ENCODE measurements around the gene AKR1C8.
"Not testable (repeated sequence)": the region's sequence is repeated elsewhere in the genome, so short reads cannot be mapped to it uniquely, and the experiment has no call there.

Gene AKR1C8

GRCh38 chr10:5184987-5185775 is at the start of gene AKR1C8:
TSS of gene AKR1C8 (minus strand) at chr10:5185150. CDS start at chr10:5185104, 46 bp downstream.
- no peak for DNase-seq

DNA sequence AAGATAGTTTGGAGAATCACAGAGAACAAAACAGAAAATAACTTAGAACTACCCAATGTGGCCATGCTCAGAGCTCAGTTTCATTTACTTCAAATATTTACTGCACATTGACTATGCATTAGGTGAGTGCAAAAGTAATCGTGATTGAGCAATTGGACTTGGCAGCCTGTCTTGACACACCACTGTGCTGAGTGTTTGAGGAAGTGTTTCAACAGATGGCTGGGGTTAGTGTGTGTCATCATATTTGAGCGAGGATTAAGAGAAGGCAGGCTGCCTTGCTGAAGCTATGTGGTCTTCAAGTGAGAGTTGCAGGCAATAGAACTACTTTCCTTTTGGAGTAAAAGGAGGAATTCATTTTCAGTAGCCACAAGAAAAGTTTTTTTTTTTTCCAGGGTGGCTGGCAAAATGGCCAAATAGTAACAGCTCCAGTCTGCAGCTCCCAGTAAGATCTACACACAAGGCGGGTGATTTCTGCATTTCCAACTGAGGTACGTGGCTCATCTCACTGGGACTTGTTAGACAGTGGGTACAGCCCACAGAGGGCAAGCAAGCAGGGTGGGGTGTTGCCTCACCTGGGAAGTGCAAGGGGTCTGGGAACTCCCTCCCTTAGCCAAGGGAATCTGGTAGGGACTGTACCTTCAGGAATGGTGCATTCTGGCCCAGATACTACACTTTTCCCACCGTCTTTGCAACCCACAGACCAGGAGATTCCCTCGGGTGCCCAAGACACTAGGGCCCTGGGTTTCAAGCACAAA is 49.3 kb upstream of the AKR1C8 start:
- no peak for DNase-seq

GRCh38 chr10:5233324-5233723 is 48.4 kb upstream of the AKR1C8 start:
- DNase-seq = no peak

DNA sequence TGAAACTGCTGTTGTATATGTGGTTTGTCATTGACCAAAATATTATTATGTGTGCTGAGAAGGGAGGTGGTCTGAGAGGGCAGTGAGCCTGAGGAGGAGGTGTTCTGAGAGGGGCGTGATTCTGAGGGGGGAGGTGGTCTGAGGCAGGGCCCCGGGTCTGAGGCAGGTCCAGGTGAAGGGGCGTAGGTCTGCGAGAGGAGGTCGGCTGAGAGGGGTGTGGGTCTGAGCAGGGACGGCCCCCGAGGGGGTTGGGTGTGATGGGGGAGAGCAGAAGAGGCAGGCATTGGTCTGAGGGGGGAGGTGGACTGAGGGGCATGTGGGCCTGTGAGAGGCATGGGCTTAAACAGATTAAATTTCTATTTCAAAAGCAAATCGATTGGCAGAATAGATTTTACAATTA is 44.1 kb upstream of the AKR1C8 start:
- DNase-seq = no peak

- not testable (repeated sequence) for DNase-seq
These were observed 38.0 kb upstream of the AKR1C8 start for GRCh38 chr10:5222942-5223341.

DNA sequence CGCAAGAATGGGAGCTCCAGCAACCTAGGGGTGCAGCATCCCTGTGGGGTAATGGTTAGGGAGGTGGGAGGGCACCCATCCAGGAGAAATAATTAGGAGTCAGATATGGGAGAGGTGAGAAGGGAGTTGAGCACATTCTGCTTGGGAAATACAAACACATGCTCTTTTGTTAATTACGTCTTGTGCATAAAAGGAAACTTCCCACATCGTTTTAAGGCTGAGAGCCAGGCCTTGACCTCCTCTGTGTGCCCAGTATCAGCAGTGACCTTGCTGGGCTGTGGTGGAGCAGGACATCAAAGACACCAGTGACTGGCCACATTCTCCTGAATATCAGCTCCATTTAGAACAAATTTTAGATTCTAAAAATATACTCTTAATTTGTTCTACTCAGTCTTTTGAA is 34.3 kb upstream of the AKR1C8 start:
- no peak for DNase-seq

- DNase-seq = no peak
These were observed 31.9 kb upstream of the AKR1C8 start for GRCh38 chr10:5216801-5217200.

DNA sequence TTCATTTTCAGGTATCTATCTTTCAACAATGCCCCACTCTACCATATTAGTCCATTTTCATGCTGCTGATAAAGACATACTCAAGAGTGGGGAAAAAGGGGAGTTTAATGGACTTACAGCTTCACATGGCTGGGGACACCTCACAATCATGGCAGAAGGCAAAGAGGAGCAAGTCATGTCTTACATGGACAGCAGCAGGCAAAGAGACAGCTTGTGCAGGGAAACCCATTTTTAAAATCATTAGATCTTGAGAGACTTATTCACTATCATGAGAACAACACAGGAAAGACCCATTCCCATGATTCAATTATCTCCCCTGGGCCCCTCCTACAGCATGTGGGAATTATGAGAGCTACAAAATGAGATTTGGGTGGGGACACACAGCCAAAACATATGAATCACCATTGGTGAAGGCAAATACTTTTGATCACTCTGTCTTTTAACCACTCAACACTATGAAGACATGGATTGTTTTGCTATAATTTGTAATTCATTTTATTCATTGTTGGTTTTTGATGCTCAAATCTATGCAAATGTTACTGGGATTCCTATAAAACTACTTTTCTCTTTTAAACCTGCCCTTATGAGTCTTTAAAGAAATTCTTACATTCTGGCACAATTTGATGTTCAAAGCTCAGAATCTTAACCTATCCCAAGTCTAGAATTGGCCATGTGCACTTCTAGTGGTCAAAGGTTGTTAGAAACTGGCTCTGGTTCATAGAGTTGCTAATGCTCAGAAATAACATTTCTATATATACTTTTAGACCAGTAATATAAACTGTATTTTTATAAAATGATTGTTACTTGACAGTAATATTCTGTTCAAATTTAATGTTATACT is 27.0 kb upstream of the AKR1C8 start:
- no peak for DNase-seq

GRCh38 chr10:5210261-5210660 is 25.3 kb upstream of the AKR1C8 start:
- not testable (repeated sequence) for DNase-seq

GRCh38 chr10:5209776-5210175 is 24.8 kb upstream of the AKR1C8 start:
- not testable (repeated sequence) for DNase-seq

DNA sequence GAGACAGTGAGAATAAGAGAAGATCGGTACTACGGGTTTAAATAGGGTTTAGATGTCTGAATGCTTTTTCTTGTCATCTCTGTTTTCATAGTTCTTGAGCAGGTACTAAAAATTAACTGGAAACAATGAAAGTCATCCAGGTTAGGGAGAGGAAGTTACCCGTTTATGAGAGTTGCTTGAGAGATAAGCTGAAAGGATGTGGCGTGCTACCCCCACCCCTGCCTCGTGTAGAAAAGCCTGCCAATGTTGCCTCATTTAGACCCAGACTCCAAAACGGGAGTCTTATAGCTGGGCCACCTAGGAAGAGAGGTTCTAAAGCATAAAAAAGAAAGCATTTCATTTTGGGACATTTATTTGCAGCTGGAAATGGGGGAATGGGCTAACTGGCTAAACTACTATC is 21.8 kb upstream of the AKR1C8 start:
- DNase-seq = no peak

DNA sequence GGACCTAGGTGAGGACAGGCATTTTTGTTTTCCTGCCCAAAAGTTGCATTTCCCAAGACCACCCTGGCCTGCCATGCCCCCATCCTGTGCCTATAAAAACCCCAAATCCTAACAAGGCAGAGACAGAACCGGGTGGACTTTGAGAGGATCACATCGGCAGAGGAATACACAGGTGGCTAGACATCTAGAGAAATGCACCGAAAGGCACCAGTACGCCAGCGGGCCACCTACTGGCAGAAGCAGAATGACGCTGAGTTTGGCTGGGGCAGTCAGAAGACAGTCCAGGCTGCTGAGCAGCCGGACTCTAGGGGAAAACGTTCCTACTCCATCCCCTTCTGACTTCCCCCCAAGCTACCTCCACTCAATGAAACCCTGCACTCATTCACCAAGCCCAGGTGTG is 14.4 kb upstream of the AKR1C8 start:
- no peak for DNase-seq

DNA sequence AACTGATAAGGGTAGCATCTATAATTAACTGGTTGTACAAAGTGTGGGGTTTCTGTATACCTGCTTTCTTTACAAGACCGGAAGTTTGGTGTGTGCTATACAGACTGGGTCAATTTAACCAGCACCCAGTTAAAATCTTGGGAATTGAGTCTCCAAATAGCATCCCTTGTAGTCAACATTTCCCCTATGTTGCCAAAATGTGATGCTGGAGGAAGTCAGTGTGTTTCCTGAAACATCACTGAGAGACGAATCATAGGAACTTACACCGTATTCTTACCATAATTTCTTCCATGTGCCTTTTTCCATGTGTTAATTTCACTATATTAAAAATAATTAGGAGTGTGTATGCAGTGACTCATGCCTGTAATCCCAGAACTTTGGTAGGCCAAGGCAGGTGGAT is 13.4 kb upstream of the AKR1C8 start:
- no peak for DNase-seq

GRCh38 chr10:5196702-5197113 is 11.8 kb upstream of the AKR1C8 start, which contains the start of gene AKR1C4:
TSS of gene AKR1C4 (plus strand) at chr10:5196837. CDS start at chr10:5196868, 31 bp downstream.
- DNase-seq = no peak

DNA sequence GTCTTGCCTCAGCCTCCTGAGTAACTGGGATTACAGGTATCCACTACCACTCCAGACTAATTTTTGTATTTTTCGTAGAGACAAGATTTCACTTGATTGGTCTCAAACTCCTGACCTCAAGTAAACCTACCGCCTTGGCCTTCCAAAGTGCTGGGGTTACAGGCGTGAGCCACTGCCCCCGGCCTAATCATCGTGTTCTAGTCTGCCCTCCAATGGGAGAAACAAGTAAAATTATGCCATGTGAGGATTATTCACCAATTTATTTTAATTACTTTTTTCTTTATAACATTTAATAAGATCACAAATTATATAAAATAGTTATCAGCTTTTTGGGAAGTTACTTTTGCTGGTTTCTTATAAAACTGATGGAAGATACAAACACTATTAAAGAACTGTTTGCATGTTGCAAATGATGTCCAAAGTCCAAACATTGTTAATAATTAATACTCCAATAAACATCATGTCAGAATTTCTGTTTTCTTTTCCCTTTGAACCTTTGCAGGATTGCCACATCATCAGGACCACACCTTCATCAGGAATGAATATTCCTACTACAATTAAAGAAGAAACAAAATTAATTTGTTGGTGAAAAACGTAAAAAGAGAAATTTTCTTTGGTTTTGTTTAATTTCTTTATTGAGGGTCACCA is 10.9 kb upstream of the AKR1C8 start:
- no peak for DNase-seq

DNA sequence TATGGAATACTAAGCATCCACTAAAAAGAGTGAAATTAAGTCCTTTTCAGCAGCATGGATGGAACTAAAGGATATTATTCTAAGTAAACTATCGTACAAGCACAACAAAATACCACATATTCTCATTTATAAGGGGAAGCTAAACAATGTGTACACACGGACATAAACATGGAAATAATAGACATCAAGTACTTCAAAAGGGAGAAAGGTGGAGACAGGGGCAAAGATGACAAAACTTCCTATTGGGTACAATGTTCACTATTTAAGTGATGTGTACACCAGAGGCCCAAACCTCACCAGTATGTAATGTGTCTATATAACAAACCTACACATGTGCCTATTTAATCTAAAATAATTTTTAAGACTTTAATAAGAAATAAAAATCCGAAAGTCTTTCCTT is 9.5 kb upstream of the AKR1C8 start:
- no peak for DNase-seq

DNA sequence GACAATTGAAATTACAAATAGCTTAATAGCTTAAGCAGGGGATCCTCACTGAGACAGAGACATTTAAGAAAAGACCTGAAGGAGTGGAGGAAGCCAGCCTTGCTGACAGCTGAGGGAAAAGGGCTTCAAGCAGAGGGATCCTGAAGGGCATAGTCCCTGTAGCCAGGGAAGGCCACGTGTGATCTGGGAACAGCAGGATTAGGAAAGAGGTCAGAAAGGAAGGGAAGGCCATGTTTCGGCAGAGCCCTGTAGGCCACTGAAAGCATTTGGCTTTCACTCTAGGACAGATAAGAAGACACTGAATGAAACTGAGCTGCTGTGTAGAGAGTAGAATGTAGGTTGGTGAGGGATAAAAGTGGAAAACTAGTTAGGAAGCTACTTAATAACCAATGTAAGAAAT is 3.4 kb upstream of the AKR1C8 start:
- DNase-seq = no peak

GRCh38 chr10:5187867-5188266 is 2.9 kb upstream of the AKR1C8 start:
- DNase-seq = no peak

DNA sequence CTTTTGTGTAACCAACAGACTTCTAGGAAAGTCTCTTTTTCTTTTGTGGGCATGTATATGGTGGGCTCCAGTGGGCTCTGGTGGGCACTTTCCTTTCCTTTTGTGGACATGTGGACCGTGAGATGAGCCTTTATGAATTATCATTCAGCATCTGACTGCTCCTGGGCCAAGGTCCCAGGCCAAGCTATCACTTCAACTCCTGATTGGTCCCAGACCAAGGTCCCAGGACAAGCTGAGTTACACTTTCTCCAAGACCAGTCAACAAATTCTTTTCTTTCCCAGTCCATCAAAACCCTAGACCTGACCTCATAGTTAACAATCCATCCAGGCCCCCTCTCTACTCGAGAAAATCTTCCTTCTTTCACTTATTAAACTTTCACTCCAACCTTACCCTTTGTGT is 1.0 kb downstream of the AKR1C8 start:
- no peak for DNase-seq

DNA sequence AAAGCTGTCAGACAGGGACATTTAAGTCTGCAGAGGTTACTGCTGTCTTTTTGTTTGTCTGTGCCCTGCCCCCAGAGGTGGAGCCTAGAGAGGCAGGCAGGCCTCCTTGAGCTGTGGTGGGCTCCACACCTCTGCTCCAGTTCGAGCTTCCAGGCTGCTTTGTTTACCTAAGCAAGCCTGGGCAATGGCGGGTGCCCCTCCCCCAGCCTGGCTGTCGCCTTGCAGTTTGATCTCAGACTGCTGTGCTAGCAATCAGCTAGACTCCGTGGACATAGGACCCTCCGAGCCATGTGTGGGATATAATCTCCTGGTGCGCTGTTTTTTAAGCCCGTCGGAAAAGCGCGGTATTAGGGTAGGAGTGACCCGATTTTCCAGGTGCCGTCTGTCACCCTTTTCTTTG is 4.4 kb downstream of the AKR1C8 start:
- DNase-seq = not testable (repeated sequence)

DNA sequence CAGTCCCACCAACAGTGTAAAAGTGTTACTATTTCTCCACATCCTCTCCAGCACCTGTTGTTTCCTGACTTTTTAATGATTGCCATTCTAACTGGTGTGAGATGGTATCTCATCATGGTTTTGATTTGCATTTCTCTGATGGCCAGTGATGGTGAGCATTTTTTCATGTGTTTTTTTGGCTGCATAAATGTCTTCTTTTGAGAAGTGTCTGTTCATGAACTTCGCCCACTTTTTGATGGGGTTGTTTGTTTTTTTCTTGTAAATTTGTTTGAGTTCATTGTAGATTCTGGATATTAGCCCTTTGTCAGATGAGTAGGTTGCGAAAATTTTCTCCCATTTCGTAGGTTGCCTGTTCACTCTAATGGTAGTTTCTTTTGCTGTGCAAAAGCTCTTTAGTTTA is 9.4 kb downstream of the AKR1C8 start:
- not testable (repeated sequence) for DNase-seq

DNA sequence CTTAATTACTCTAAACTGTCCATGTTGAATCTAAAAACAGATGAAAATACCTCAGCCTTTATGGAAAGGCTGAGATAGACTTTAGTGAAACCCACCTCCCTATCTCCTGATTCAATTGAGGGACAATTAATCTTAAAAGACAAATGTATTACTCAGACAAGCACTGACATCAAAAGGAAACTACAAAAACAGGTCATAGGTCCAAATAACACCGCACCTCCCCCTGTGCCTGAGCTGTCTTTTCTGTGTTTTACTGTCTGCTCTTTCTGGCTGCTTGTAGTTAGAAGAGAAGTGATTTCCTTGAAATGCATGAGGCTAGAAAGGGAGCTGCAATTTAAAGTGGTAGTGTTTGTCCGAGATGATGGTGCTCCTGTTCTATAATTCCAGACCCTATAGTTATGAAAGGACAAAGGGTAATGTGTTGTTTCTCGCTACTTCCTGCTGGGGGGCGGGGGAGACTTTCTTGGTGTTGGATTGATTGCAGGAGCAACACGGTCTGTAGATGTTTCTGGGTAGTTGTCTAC is 16.0 kb downstream of the AKR1C8 start:
- no peak for DNase-seq

DNA sequence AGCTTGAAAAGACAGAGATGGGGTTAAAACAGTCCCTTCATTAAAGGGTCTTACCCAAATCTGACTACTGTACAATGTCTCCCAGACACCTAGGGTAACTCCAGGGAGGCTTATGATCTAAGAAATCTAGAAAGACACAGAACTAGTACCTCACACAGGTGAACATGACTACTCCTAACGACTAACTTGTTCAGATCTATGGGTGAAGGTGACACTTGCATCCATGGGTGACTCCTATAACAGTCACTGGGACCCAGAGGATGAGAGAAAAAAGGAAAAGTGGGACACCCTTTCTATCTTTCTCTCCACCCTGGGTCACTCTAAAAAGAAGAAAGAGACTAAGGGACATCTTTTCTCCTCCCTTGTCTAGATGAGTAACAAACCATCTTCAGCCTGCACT is 19.2 kb downstream of the AKR1C8 start:
- no peak for DNase-seq
